Upper lobe of left lung (tissue), 6 donors: ENCODE data around the gene ACSL5. TPM values are rescaled to one million over a fixed set of nuclear protein-coding genes. Genes with fewer than 3 reads are reported as not detected.
"Not testable (repeated sequence)": the region's sequence is repeated elsewhere in the genome, so short reads cannot be mapped to it uniquely, and the experiment has no call there.

Experiments
- ATAC-seq, 2 donors: fragments of 200-7000 bp; cut with Tn5 transposase; one replicate each; pipeline ENCODE4 v1.9.1; 2022; ENCODE audit warnings: mild to moderate bottlenecking in 2 of 2, moderate library complexity in 2 of 2; ENCODE audit not compliant: low FRiP score in 2 of 2
- DNase-seq, 2 donors: peaks; one replicate each; pipeline ENCODE4 v3.0.0-alpha.2; 2019 to 2020
- H3K27ac ChIP-seq, 4 donors: fragments of 200-600 bp; sonication (generic); one replicate each; pipeline ENCODE4 v1.5.1; 2016 to 2019
- H3K27me3 ChIP-seq, 4 donors: fragments of 200-600 bp; sonication (generic); one replicate each; pipeline ENCODE4 v1.5.1; 2017 to 2019
- H3K36me3 ChIP-seq, 4 donors: fragments of 200-600 bp; sonication (generic); one replicate each; pipeline ENCODE4 v1.5.1; 2016 to 2019
- H3K4me1 ChIP-seq, 4 donors: fragments of 200-600 bp; sonication (generic); one replicate each; pipeline ENCODE4 v1.5.1; 2018 to 2019
- H3K4me3 ChIP-seq, 4 donors: fragments of 200-600 bp; sonication (generic); one replicate each; pipeline ENCODE4 v1.5.1; 2017 to 2019; ENCODE audit warnings: mild to moderate bottlenecking in 2 of 4, moderate library complexity in 1 of 4
- H3K9me3 ChIP-seq, 4 donors: fragments of 200-600 bp; sonication (generic); one replicate each; pipeline ENCODE4 v1.5.1; 2018 to 2019
- EP300 ChIP-seq, 4 donors: sonication (generic); formaldehyde crosslinking; IDR thresholded peaks; one replicate each; pipeline ENCODE4 v1.5.1; 2017; ENCODE audit warnings: antibody characterized with exemption in 4 of 4, control low read depth in 2 of 4
- POLR2A ChIP-seq, 4 donors: fragments of 450-650 bp; IDR thresholded peaks; one replicate each; pipeline ENCODE4 v1.5.1; 2016 to 2017; ENCODE audit warnings: antibody characterized with exemption in 4 of 4, mild to moderate bottlenecking in 2 of 4
- POLR2AphosphoS5 ChIP-seq, 2 donors: sonication (generic); formaldehyde crosslinking; IDR thresholded peaks; one replicate each; pipeline ENCODE4 v1.5.1; 2017; ENCODE audit warnings: antibody characterized with exemption in 2 of 2
- WGBS, 2 donors: methylation state at CpG; one replicate each; pipeline ENCODE4 v1.1.5; 2017 to 2018; 5-methylcytosine and 5-hydroxymethylcytosine counted together
- total RNA-seq, 6 donors: library from RNA; depleted of rRNA in 4 of 6; stranded (reverse); fragments of >200 nt in 4 of 6; gene quantifications; one replicate each; pipeline versions ENCODE4 v1.1.0 to v1.2.1, GENCODE V29; 2016 to 2021
- TF ChIP-seq, protein P1 (sequence below), 6 experiments: fragments of 450-650 bp in 4 of 6; fragments of 200-600 bp in 2 of 6; sonication (generic) in 2 of 6; IDR thresholded peaks; one replicate each; pipeline ENCODE4 v1.5.1; 2016 to 2019; ENCODE audit warnings: antibody characterized with exemption in 6 of 6
- donor health status: DM: no; HTN: no; CAD: no; lungs with moderate emphysema.
- donor health status: DM: no; HTN: yes; CAD: no; lungs with severe emphysema.

Gene ACSL5
- total RNA-seq, 6 donors from 2014 or later: 33.2 to 73.0 (median 62.0) TPM

DNA sequence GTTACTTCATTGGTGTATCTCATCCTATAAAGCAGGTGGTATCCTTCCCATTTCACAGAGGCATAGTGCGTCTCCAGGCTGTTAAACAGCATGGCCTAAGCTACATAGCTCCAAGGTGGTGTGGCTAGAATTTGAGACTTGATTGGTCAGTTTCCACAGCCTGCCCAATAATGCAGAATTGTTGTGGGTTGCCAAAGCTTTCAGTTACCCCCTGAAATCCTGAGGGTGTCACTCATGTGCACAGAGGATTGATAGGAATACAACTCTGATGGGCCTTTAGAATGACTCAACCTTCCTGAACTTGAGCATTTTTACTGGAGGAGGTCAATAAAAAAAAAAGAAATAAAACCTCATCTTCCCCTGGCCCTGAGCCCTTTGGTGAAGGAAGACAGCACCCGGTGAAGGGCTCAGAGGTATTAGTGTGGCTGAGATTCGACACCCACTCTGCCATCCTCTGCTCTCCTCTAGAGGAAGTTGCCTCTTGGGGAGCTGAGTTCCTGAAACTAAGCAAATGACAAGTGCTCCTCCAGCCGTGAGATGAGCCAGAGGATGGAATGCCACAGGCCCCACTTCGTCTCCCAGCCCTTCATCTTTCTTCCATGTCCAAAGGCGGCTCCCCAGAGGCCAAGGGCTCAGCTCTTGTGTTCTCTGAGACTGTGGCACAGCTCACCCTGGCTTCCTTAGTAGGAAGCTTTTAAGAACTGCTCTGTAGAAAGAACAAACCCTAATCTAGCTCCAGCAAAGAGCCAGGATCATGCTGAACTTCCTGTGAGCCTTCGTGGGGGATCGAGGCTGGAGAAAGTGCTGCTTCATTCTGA, 1.0 kb downstream of the ACSL5 start:
- H3K27me3 ChIP-seq: no peaks in the 10 kb centered on the region
- WGBS, 2 donors: 31 to 40% methylated on average over 7 to 8 of the region's 8 CpGs
- H3K36me3 ChIP-seq: no peaks in the 10 kb centered on the region
- TF ChIP-seq POLR2A (IDR thresholded peaks at IDR 0.05): peak in 1 of 4 donors; percentile 22
- peak in 1 of 2 donors; percentile 23 for TF ChIP-seq POLR2AphosphoS5 (IDR thresholded peaks at IDR 0.05)
- no peak for TF ChIP-seq EP300 (IDR thresholded peaks at IDR 0.05)
- TF ChIP-seq, protein P1, sequence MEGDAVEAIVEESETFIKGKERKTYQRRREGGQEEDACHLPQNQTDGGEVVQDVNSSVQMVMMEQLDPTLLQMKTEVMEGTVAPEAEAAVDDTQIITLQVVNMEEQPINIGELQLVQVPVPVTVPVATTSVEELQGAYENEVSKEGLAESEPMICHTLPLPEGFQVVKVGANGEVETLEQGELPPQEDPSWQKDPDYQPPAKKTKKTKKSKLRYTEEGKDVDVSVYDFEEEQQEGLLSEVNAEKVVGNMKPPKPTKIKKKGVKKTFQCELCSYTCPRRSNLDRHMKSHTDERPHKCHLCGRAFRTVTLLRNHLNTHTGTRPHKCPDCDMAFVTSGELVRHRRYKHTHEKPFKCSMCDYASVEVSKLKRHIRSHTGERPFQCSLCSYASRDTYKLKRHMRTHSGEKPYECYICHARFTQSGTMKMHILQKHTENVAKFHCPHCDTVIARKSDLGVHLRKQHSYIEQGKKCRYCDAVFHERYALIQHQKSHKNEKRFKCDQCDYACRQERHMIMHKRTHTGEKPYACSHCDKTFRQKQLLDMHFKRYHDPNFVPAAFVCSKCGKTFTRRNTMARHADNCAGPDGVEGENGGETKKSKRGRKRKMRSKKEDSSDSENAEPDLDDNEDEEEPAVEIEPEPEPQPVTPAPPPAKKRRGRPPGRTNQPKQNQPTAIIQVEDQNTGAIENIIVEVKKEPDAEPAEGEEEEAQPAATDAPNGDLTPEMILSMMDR (IDR thresholded peaks at IDR 0.05): no peak
- peak overlapping the region; percentile 87 to 93 (median 90) for H3K27ac ChIP-seq
- ATAC-seq (peak; percentile 42 to 57), DNase-seq (peak in 1 of 2 donors; percentile 57)
- peak overlapping the region in 3 of 4 donors; percentile 7 to 61 (median 53) for H3K4me3 ChIP-seq
- H3K4me1 ChIP-seq: peaks cover 27 to 61% (median 36%) of the 10 kb centered on the region in 4 donors
- H3K9me3 ChIP-seq: no peaks in the 10 kb centered on the region

DNA sequence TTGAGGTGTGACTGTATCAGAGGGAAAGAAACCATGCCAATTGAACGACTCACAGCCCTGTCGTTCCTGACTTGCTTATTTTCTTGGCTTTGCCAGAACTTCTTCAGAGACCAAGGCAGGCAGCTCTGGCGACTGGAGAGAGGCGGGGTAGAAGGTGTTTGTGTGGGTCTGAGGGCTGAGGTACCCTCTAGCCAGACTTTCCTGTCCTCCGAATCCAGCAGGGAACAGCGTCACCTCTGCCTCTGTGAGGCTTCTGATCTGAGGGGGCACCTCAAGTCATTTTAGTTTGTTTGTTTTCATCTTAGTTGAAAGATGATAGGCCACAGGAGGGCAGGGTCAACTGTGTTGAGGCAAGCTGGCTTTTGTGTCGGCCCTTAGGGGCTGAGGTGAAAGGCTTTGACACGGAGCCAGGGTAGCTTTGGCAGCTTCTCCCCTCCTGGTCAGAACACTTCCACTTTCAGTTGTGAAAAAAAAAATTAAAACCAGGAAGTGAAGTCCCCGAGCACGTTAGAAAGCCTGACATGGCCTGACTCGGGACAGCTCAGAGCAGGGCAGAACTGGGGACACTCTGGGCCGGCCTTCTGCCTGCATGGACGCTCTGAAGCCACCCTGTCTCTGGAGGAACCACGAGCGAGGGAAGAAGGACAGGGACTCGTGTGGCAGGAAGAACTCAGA, 1.9 kb downstream of the ACSL5 start:
- peak overlapping the region; percentile 23 to 61 (median 52) for H3K4me3 ChIP-seq
- peaks cover 25 to 57% (median 34%) of the 10 kb centered on the region in 4 donors for H3K4me1 ChIP-seq
- peak; percentile 87 to 91 for ATAC-seq
- WGBS, 2 donors: 12 to 14% methylated on average over 16 of the region's 16 CpGs
- peaks cover 0 to 6% (median 0%) of the 10 kb centered on the region in 4 donors for H3K36me3 ChIP-seq
- H3K27ac ChIP-seq: peak overlapping the region; percentile 87 to 93 (median 90)
- peak; percentile 28 to 78 for DNase-seq
- H3K27me3 ChIP-seq: no peaks in the 10 kb centered on the region
- TF ChIP-seq EP300 (IDR thresholded peaks at IDR 0.05) (no peak), POLR2A (IDR thresholded peaks at IDR 0.05) (peak in 2 of 4 donors; percentile 13 to 68), POLR2AphosphoS5 (IDR thresholded peaks at IDR 0.05) (peak; percentile 52 to 58)
- TF ChIP-seq, protein P1 (IDR thresholded peaks at IDR 0.05): peak in 1 of 6 experiments; percentile 14
- H3K9me3 ChIP-seq: no peaks in the 10 kb centered on the region

GRCh38 chr10:112376396-112376790, 2.5 kb downstream of the ACSL5 start:
- peaks cover 25 to 55% (median 34%) of the 10 kb centered on the region in 4 donors for H3K4me1 ChIP-seq
- H3K36me3 ChIP-seq: peaks cover 0 to 6% (median 0%) of the 10 kb centered on the region in 4 donors
- H3K27me3 ChIP-seq: no peaks in the 10 kb centered on the region
- H3K4me3 ChIP-seq: peak overlapping the region; percentile 23 to 61 (median 52)
- WGBS, 2 donors: 28 to 34% methylated on average over 11 of the region's 11 CpGs
- H3K27ac ChIP-seq: peak overlapping the region; percentile 87 to 93 (median 90)
- DNase-seq: no peak
- TF ChIP-seq EP300 (IDR thresholded peaks at IDR 0.05) (no peak), POLR2AphosphoS5 (IDR thresholded peaks at IDR 0.05) (no peak), POLR2A (IDR thresholded peaks at IDR 0.05) (no peak)
- TF ChIP-seq, protein P1 (IDR thresholded peaks at IDR 0.05): no peak
- peak; percentile 30 to 39 for ATAC-seq
- no peaks in the 10 kb centered on the region for H3K9me3 ChIP-seq

- not testable (repeated sequence) for DNase-seq, H3K27me3 ChIP-seq, ATAC-seq, H3K9me3 ChIP-seq, H3K36me3 ChIP-seq
- Histone ChIP-seq H3K4me3 (peak overlapping the region in 3 of 4 donors; percentile 50 to 61 (median 53)), H3K4me1 (peaks cover 25 to 55% (median 34%) of the 10 kb centered on the region in 4 donors), H3K27ac (peak overlapping the region in 3 of 4 donors; percentile 89 to 93 (median 90))
- WGBS, 2 donors: 91 to 93% methylated on average over 9 of the region's 9 CpGs
Measured at GRCh38 chr10:112377116-112377515, 3.2 kb downstream of the ACSL5 start.
